ENCODE results near the gene ABHD3. TPM values are rescaled to one million over a fixed set of nuclear protein-coding genes. Genes with fewer than 3 reads are reported as not detected.
A peak's percentile ranks its signal among the peaks of the same experiment; 100 is the strongest.

Gene ABHD3, protein sequence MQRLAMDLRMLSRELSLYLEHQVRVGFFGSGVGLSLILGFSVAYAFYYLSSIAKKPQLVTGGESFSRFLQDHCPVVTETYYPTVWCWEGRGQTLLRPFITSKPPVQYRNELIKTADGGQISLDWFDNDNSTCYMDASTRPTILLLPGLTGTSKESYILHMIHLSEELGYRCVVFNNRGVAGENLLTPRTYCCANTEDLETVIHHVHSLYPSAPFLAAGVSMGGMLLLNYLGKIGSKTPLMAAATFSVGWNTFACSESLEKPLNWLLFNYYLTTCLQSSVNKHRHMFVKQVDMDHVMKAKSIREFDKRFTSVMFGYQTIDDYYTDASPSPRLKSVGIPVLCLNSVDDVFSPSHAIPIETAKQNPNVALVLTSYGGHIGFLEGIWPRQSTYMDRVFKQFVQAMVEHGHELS
- 1 to 10 TPM; 2.0 to 8.4 TPM for total RNA-seq

DNA sequence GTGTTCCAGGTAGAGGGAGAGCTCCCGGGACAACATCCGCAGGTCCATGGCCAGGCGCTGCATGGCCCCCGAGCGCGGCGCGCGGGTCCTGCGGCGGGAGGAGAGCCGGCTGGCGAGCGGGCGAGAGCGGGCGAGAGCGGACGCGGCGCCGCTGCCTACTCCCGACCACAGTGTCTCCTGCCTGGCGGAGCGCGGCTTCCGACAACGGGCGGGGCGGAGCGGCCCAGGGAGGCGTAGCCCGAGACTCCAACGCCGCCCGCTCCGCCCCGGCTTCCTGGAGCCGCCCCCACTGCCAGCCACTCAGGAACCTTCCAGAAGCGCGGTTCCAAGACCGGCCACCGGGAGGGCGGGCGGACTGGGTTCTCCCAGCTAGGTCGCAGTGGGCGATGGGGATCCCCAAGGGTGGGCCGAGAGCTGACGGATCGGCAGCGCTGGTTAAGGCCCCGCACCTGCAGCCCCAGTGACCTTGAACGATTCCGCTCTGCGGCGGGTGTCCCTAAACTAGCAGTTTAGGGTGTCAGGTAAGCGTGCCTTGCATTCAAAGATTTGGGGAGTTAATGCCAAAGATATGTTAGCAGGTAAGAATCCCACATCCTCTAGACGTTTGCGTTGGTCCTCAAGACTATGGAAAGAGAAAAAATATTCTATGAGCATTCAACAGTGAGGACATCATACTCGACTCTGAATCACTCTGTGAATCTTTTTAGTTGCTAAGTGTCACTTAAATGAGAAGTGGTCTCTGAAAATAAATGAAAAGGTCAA, at the start of gene ABHD3:
Gene ABHD3, minus strand, starts transcription at position 172 of the 762 bp plus-strand sequence. Its CDS starts 109 bp downstream, at position 63.
- peak in 1 of 2 donors; percentile 36 for TF ChIP-seq CTCF (IDR thresholded peaks at IDR 0.05)
- Histone ChIP-seq H3K4me1 (peaks cover 0 to 17% of the 10 kb centered on the region in 2 donors), H3K36me3 (no peaks in the 10 kb centered on the region), H3K9me3 (no peaks in the 10 kb centered on the region), H3K4me3 (peak within 1 kb of the TSS; percentile 86 to 91), H3K27ac (peak within 1 kb of the TSS; percentile 89 to 96), H3K27me3 (no peaks in the 10 kb centered on the region)
- peak; percentile 91 for DNase-seq (ENCODE audit: low spot score)

DNA sequence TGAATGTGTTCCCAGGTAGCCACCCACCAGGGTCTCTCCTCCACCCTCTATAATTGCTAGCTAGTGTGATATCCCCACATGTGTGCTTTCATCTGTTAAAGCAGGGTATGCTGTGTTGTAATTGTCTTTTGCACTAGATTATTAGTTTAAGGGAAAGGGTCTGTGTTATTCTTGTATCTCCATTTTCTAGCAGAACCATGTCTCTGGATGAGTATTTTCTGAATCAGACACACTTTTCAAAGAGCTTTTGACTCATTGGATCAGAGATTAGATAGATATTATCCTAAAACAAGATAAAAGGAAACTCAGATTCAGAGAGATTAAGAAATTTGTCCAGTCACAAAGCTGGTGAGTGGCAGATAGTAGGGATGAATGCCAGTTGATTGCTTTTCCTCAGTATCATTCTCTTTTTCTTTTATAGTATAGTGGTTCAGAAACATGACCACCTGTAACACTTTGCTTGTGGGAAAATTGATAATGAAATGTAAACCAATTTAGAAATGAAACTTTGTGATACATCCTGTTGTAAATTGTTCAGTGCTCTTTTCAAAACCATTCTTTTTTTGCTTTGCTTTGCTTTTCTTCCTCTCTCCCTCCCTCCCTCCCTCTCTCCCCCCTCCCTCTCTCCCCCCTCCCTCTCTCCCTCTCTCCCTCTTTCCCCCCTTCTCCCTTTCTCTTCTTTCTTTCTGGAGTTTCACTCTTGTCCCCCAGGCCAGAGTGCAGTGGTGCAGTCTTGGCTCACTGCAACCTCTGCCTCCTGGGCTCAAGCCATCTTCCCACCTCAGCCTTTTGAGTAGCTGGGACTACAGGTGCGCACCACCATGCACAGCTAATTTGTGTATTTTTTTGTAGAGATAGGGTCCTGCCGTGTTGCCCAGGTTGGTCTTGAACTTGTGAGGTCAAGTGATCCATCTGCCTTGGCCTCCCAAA, 43.5 kb upstream of the ABHD3 start:
- Histone ChIP-seq H3K36me3 (no peaks in the 10 kb centered on the region), H3K4me1 (peaks cover 0 to 13% of the 10 kb centered on the region in 2 donors), H3K9me3 (no peaks in the 10 kb centered on the region), H3K27me3 (no peaks in the 10 kb centered on the region), H3K27ac (no peak overlapping the region), H3K4me3 (no peak overlapping the region)
- no peak for TF ChIP-seq CTCF (IDR thresholded peaks at IDR 0.05)
- no peak for DNase-seq (ENCODE audit: low spot score)

DNA sequence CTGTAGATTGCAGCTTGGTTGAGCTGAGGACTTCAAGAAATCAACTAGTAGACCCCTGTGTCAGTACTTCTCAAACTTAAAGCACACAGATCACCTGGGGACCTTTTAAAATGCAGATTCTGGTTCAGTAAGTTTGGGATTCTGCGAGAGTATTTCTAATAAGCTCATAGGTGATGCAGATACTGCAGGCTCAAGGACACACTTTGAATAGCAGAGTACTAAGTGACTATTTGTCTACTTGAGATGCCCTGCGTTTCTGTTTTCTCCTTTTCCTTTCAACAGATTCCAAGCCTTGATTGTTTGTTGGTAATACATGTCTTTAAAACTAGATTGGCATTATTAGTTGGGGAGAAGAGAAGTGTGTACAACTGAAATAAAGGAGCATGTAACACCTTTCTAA, 42.7 kb upstream of the ABHD3 start:
- Histone ChIP-seq H3K4me1 (peaks cover 0 to 20% of the 10 kb centered on the region in 2 donors), H3K27ac (no peak overlapping the region), H3K9me3 (no peaks in the 10 kb centered on the region), H3K27me3 (no peaks in the 10 kb centered on the region), H3K36me3 (no peaks in the 10 kb centered on the region), H3K4me3 (no peak overlapping the region)
- no peak for DNase-seq (ENCODE audit: low spot score)
- no peak for TF ChIP-seq CTCF (IDR thresholded peaks at IDR 0.05)

DNA sequence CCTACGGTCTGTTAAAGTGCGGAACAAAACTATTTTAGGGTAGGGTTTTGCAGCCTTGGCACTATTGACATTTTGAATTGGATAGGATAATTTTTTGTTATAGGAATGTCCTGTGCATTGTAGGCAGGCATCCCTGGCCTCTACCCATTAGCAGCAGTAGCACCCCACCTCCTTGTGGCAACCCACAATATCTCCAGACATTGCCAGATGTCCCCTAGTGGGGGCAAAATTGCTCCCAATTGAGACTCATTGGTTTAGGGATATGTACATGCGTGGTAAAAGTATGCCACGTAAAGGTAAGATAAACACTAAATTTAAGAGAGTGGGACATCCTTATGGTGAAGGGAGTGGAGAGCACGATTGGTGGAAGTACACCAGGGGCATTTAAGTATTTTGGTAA, 40.7 kb upstream of the ABHD3 start:
- no peak for DNase-seq (ENCODE audit: low spot score)
- Histone ChIP-seq H3K4me1 (peaks cover 0 to 27% of the 10 kb centered on the region in 2 donors), H3K36me3 (no peaks in the 10 kb centered on the region), H3K4me3 (no peak overlapping the region), H3K27ac (no peak overlapping the region), H3K9me3 (no peaks in the 10 kb centered on the region), H3K27me3 (no peaks in the 10 kb centered on the region)
- TF ChIP-seq CTCF (IDR thresholded peaks at IDR 0.05) = no peak

DNA sequence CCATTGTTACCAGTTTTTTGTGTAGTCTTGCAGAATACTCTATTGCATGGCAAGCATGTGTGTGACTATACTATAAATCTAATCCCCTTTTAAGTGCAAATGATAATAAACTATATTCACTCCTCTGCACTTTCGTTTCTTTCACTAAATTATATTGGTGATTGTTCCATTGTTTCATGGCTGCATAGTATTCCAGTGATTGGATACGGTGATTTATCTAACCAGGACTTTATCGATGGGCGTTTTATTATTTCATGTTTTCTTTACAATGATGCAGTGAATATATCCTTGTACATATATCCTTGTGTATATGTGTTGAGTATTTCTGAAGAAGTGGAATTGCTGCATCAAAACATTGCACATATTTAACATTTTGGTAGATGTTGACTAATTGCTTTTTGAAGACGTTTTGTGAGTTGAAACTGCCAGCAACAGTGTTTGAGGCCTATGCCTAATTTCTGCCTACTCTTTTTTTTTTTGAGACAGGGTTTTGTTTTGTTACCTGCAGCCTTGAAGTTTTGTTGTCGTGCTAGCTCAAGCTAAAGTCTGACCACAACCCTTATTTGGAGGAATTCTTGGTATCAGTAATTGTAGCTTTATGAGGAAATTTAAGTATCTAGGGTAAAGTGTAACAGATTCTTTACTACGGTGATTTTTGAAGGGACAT, 38.7 kb upstream of the ABHD3 start:
- peaks cover 0 to 34% of the 10 kb centered on the region in 2 donors for H3K4me1 ChIP-seq
- TF ChIP-seq CTCF (IDR thresholded peaks at IDR 0.05) = no peak
- no peak overlapping the region for H3K4me3 ChIP-seq

More for the DNA sequence above, 38.7 kb upstream of the ABHD3 start:
- H3K27me3 ChIP-seq = no peaks in the 10 kb centered on the region
- H3K9me3 ChIP-seq = no peaks in the 10 kb centered on the region
- H3K36me3 ChIP-seq = no peaks in the 10 kb centered on the region
- no peak overlapping the region for H3K27ac ChIP-seq
- DNase-seq (ENCODE audit: low spot score) = no peak
